HG03175 (cell line): ENCODE data around the gene MSRB3.
"Not testable (repeated sequence)": the region's sequence is repeated elsewhere in the genome, so short reads cannot be mapped to it uniquely, and the experiment has no call there.

Experiments
- ATAC-seq: cut with Tn5 transposase; IDR thresholded peaks from one replicate; pipeline ENCODE4 v1.9.1; 2021; ENCODE audit warnings: mild to moderate bottlenecking, moderate library complexity; ENCODE audit not compliant: unreplicated experiment

Gene MSRB3

GRCh38 chr12:65446901-65447300, 168.4 kb downstream of the MSRB3 start:
- ATAC-seq = no peak

- no peak for ATAC-seq
These were observed 170.9 kb downstream of the MSRB3 start for GRCh38 chr12:65449400-65449799.

- no peak for ATAC-seq
These were observed 172.1 kb downstream of the MSRB3 start for GRCh38 chr12:65450625-65451024.

GRCh38 chr12:65454115-65454787, 175.8 kb downstream of the MSRB3 start:
- no peak for ATAC-seq

- ATAC-seq = not testable (repeated sequence)
These were observed 178.9 kb downstream of the MSRB3 start for GRCh38 chr12:65457341-65457740.

GRCh38 chr12:65458718-65459117, 180.2 kb downstream of the MSRB3 start:
- no peak for ATAC-seq

GRCh38 chr12:65459545-65459944, 181.1 kb downstream of the MSRB3 start:
- ATAC-seq = no peak

GRCh38 chr12:65460063-65460462, 181.6 kb downstream of the MSRB3 start:
- ATAC-seq = no peak

GRCh38 chr12:65461017-65461416, 182.5 kb downstream of the MSRB3 start:
- no peak for ATAC-seq

GRCh38 chr12:65462484-65462883, 184.0 kb downstream of the MSRB3 start:
- no peak for ATAC-seq

GRCh38 chr12:65463082-65463481, 184.6 kb downstream of the MSRB3 start:
- no peak for ATAC-seq

GRCh38 chr12:65463611-65464010, 185.1 kb downstream of the MSRB3 start:
- no peak for ATAC-seq

GRCh38 chr12:65464930-65465329, 186.4 kb downstream of the MSRB3 start:
- no peak for ATAC-seq

- no peak for ATAC-seq
These were observed 187.5 kb downstream of the MSRB3 start for GRCh38 chr12:65465766-65466547.

GRCh38 chr12:65466911-65467310, 188.4 kb downstream of the MSRB3 start:
- ATAC-seq = no peak

- ATAC-seq = no peak
These were observed 191.8 kb downstream of the MSRB3 start for GRCh38 chr12:65470256-65470655.

- ATAC-seq = no peak
These were observed 193.6 kb downstream of the MSRB3 start for GRCh38 chr12:65472079-65472478.

GRCh38 chr12:65474831-65475230, 196.3 kb downstream of the MSRB3 start:
- ATAC-seq = no peak

GRCh38 chr12:65477721-65478120, 199.2 kb downstream of the MSRB3 start:
- no peak for ATAC-seq

GRCh38 chr12:65483891-65484516, 205.5 kb downstream of the MSRB3 start:
- not testable (repeated sequence) for ATAC-seq

- no peak for ATAC-seq
These were observed 209.7 kb downstream of the MSRB3 start for GRCh38 chr12:65488197-65488596.

GRCh38 chr12:65490250-65490649, 211.8 kb downstream of the MSRB3 start:
- no peak for ATAC-seq
